ENCODE measurements around the gene PUS1.
"Not testable (repeated sequence)": the region's sequence is repeated elsewhere in the genome, so short reads cannot be mapped to it uniquely, and the experiment has no call there.

PUS1 gene

GRCh38 chr12:131938082-131938481 is 9.0 kb downstream of the PUS1 start:
- no peak for DNase-seq (ENCODE audit: low read depth)

GRCh38 chr12:131939007-131939406 is 9.9 kb downstream of the PUS1 start:
- no peak for DNase-seq (ENCODE audit: low read depth)

- no peak for DNase-seq (ENCODE audit: low read depth)
These were observed 11.1 kb downstream of the PUS1 start for GRCh38 chr12:131940141-131940547.

- no peak for DNase-seq (ENCODE audit: low read depth)
These were observed 12.3 kb downstream of the PUS1 start for GRCh38 chr12:131941116-131941986.

GRCh38 chr12:131941987-131942341 is 12.9 kb downstream of the PUS1 start:
- no peak for DNase-seq (ENCODE audit: low read depth)

GRCh38 chr12:131942671-131943070 is 13.6 kb downstream of the PUS1 start:
- DNase-seq (ENCODE audit: low read depth), result no peak

- DNase-seq (ENCODE audit: low read depth), result no peak
These were observed 14.3 kb downstream of the PUS1 start for GRCh38 chr12:131943389-131943788.

GRCh38 chr12:131943876-131944275 is 14.8 kb downstream of the PUS1 start:
- DNase-seq (ENCODE audit: low read depth), result no peak

GRCh38 chr12:131944601-131945251 is 15.7 kb downstream of the PUS1 start:
- DNase-seq (ENCODE audit: low read depth), result no peak

- no peak for DNase-seq (ENCODE audit: low read depth)
These were observed 17.7 kb downstream of the PUS1 start for GRCh38 chr12:131946757-131947156.

GRCh38 chr12:131947482-131948027 is 18.5 kb downstream of the PUS1 start:
- no peak for DNase-seq (ENCODE audit: low read depth)

GRCh38 chr12:131948166-131948712 is 19.2 kb downstream of the PUS1 start:
- no peak for DNase-seq (ENCODE audit: low read depth)

- DNase-seq (ENCODE audit: low read depth), result not testable (repeated sequence)
These were observed 19.8 kb downstream of the PUS1 start for GRCh38 chr12:131948713-131949430.

- DNase-seq (ENCODE audit: low read depth), result peak; percentile 84
These were observed 20.5 kb downstream of the PUS1 start, which contains the start of gene EP400 for GRCh38 chr12:131949431-131950181. Gene EP400 (plus strand): TSS chr12:131949942. CDS start chr12:131960620, 10,678 bp downstream.

- no peak for DNase-seq (ENCODE audit: low read depth)
These were observed 21.3 kb downstream of the PUS1 start for GRCh38 chr12:131950182-131950913.

- not testable (repeated sequence) for DNase-seq (ENCODE audit: low read depth)
These were observed 24.7 kb downstream of the PUS1 start for GRCh38 chr12:131953810-131954209.

GRCh38 chr12:131954460-131954859 is 25.4 kb downstream of the PUS1 start:
- DNase-seq (ENCODE audit: low read depth), result not testable (repeated sequence)

- no peak for DNase-seq (ENCODE audit: low read depth)
These were observed 30.0 kb downstream of the PUS1 start for GRCh38 chr12:131959116-131959515.

GRCh38 chr12:131959641-131960589 is 30.8 kb downstream of the PUS1 start:
- no peak for DNase-seq (ENCODE audit: low read depth)

Data from CMK (cell line).